ENCODE results near the gene NPL.

DNA sequence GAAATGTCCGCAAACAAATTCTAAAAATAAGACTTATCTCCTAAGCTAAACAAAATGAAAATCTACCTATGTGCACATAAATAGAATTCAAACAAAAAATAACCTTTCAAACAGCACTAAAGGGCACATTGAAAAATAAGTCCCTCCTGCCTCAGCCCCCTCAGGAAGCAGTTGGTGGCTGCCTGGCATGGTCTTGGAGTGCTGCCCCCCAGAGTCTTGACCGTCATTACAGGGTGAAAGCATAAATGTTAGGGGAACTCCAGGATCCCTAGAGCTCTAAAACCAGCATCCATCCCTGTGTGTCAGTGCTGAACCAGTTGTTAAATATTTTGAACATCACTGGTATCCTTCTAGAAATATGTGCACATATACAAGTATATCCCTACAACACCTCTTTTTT lies 6.5 kb upstream of the NPL start:
- TF ChIP-seq, protein P1, sequence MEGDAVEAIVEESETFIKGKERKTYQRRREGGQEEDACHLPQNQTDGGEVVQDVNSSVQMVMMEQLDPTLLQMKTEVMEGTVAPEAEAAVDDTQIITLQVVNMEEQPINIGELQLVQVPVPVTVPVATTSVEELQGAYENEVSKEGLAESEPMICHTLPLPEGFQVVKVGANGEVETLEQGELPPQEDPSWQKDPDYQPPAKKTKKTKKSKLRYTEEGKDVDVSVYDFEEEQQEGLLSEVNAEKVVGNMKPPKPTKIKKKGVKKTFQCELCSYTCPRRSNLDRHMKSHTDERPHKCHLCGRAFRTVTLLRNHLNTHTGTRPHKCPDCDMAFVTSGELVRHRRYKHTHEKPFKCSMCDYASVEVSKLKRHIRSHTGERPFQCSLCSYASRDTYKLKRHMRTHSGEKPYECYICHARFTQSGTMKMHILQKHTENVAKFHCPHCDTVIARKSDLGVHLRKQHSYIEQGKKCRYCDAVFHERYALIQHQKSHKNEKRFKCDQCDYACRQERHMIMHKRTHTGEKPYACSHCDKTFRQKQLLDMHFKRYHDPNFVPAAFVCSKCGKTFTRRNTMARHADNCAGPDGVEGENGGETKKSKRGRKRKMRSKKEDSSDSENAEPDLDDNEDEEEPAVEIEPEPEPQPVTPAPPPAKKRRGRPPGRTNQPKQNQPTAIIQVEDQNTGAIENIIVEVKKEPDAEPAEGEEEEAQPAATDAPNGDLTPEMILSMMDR (IDR thresholded peaks at IDR 0.05) = no peak
- no peak for TF ChIP-seq POLR2AphosphoS5 (IDR thresholded peaks at IDR 0.05)
